RPMI7951 (cell line): ENCODE data around the gene ZBP1. TPM values are rescaled to one million over a fixed set of nuclear protein-coding genes. Genes with fewer than 3 reads are reported as not detected.

Experiments used
- DNase-seq: peaks from one replicate; pipeline ENCODE4 v3.0.0-alpha.2; 2012; ENCODE audit warnings: low read depth
- total RNA-seq: library from RNA; depleted of rRNA; stranded (reverse); fragments of >200 nt; shearing (Covaris generic); gene quantifications from 2 replicates; pipeline ENCODE4 v1.2.3, GENCODE V29; 2014; rRNA removed

The ZBP1 gene
- total RNA-seq: not detected in 2 replicates

GRCh38 chr20:57620274-57620990 is at the start of gene ZBP1:
TSS of gene ZBP1 (minus strand) at chr20:57620426. CDS start at chr20:57620295, 131 bp downstream.
- no peak for DNase-seq

GRCh38 chr20:57669632-57670031 is 49.4 kb upstream of the ZBP1 start:
- no peak for DNase-seq

- DNase-seq: no peak
Observed at GRCh38 chr20:57667924-57668782, 47.9 kb upstream of the ZBP1 start.

GRCh38 chr20:57667388-57667787 is 47.2 kb upstream of the ZBP1 start:
- DNase-seq: no peak

- DNase-seq: no peak
Observed at GRCh38 chr20:57666834-57667157, 46.6 kb upstream of the ZBP1 start.

GRCh38 chr20:57666106-57666833 is 46.0 kb upstream of the ZBP1 start:
- no peak for DNase-seq

- DNase-seq: no peak
Observed at GRCh38 chr20:57665589-57665971, 45.4 kb upstream of the ZBP1 start.

- no peak for DNase-seq
Observed at GRCh38 chr20:57664924-57665588, 44.8 kb upstream of the ZBP1 start.

- DNase-seq: no peak
Observed at GRCh38 chr20:57664476-57664875, 44.2 kb upstream of the ZBP1 start.

- no peak for DNase-seq
Observed at GRCh38 chr20:57663681-57664451, 43.6 kb upstream of the ZBP1 start.

GRCh38 chr20:57663241-57663640 is 43.0 kb upstream of the ZBP1 start:
- no peak for DNase-seq

- DNase-seq: no peak
Observed at GRCh38 chr20:57662456-57663240, 42.4 kb upstream of the ZBP1 start.

- no peak for DNase-seq
Observed at GRCh38 chr20:57661746-57662455, 41.7 kb upstream of the ZBP1 start.

- DNase-seq: no peak
Observed at GRCh38 chr20:57660922-57661745, 40.9 kb upstream of the ZBP1 start.

- no peak for DNase-seq
Observed at GRCh38 chr20:57660181-57660921, 40.1 kb upstream of the ZBP1 start.

- no peak for DNase-seq
Observed at GRCh38 chr20:57659517-57660180, 39.4 kb upstream of the ZBP1 start.

GRCh38 chr20:57658833-57659516 is 38.7 kb upstream of the ZBP1 start:
- DNase-seq: no peak
